ENCODE data around the gene CAPG. TPM values are rescaled to one million over a fixed set of nuclear protein-coding genes. Genes with fewer than 3 reads are reported as not detected.

The CAPG gene
- total and polyA plus RNA-seq, 9 of the 15 experiments (the other 6 are each of a cell fraction or from before 2014, with no cell fraction given): 10.6 to 90.4 (median 56.0) TPM

DNA sequence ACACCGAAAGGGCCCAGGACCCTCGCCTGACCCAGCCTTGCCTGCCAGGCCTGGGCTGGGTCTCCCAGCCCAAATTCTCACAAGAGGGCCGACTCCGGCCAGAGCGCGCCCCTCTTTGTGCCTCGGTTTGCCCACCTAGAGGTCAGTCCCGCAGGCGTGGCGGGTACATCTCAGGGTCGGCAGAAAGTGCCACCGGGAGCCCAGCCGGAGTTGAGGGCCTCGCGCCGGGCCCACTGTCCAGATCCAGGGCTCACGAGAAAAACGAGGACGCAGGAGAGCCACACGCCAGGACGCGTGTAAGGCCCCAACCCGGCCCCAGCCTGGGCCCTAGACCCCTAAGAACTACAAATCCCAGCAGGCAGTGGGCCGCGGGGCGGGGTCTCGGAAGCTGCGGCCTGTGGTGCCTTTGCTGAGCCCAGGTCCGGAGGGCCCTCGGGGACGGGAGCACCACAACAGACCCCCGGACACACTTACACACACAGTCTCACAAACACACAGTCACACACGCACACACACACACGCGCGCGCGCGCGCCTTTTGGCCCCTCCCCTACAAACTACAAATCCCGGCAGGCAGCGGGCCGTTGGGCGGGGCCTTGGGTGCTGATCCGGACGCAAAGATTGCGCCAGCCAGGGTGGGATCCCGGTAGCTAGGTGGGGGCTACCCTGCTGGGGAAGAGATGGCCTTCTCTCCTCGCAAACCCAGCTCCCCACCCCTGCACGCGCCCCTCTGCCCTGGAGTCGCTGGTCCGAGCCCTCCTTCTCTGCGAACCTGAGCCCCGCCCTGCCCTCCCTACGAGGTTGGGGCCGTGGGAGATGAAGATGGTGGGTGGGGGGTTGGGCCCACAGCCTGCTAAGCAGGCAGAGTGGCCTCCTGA, 8.2 kb upstream of the CAPG start, which contains the start of gene SH2D6 (continued):
- no peak for TF ChIP-seq ZFP30 (CRISPR knock-in tag; IDR thresholded peaks at IDR 0.05; ENCODE audit: borderline replicate concordance)
- TF ChIP-seq ZC3H8 (IDR thresholded peaks at IDR 0.05): no peak
- TF ChIP-seq L3MBTL2 (IDR thresholded peaks at IDR 0.05): peak; percentile 98
- peak; percentile 61 for TF ChIP-seq MTA3 (IDR thresholded peaks at IDR 0.05; ENCODE audit: borderline replicate concordance)
- no peak for TF ChIP-seq ZNF133 (CRISPR knock-in tag; IDR thresholded peaks at IDR 0.05)
- peak; percentile 81; the same call in 1 of the 2 replicates for TF ChIP-seq ZNF197 (CRISPR knock-in tag; IDR thresholded peaks at IDR 0.05; ENCODE audit: low read depth)
- TF ChIP-seq ELF1 (tag; IDR thresholded peaks at IDR 0.05): peak; percentile 64
- no peak for TF ChIP-seq SREBF2 (CRISPR knock-in tag; IDR thresholded peaks at IDR 0.05)
- peak; percentile 54; the same call in 1 of the 2 replicates for TF ChIP-seq BACH1 (tag; IDR thresholded peaks at IDR 0.05)
- TF ChIP-seq ZNF79 (CRISPR knock-in tag; IDR thresholded peaks at IDR 0.05; ENCODE audit: low read depth): no peak
- TF ChIP-seq SIRT6 (IDR thresholded peaks at IDR 0.05; ENCODE audit: low read depth, low read length): no peak
- peak; percentile 62; the same call in 1 of the 2 replicates for TF ChIP-seq ZBTB7A (IDR thresholded peaks at IDR 0.05; ENCODE audit: borderline replicate concordance, control insufficient read depth, low read depth, low read length)
- TF ChIP-seq GABPA (tag; conservative IDR thresholded peaks at IDR 0.05; ENCODE audit: low read depth): peak; percentile 68
- no peak for TF ChIP-seq KLF16 (IDR thresholded peaks at IDR 0.05)
- no peak; a peak in 1 of 4 replicates for TF ChIP-seq KDM4B (IDR thresholded peaks at IDR 0.05; ENCODE audit: borderline replicate concordance in 2 of 2, low read depth in 1 of 2)
- TF ChIP-seq PCBP1 (IDR thresholded peaks at IDR 0.05; ENCODE audit: low read depth, low read length, poor library complexity, severe bottlenecking): peak; percentile 94
- TF ChIP-seq HMGN3 (IDR thresholded peaks at IDR 0.05; ENCODE audit: borderline replicate concordance, extremely low read depth, insufficient read length, low read depth, low read length): peak; percentile 92
- TF ChIP-seq ZNF764 (CRISPR knock-in tag; IDR thresholded peaks at IDR 0.05; ENCODE audit: low read depth): no peak
- TF ChIP-seq, protein P1, sequence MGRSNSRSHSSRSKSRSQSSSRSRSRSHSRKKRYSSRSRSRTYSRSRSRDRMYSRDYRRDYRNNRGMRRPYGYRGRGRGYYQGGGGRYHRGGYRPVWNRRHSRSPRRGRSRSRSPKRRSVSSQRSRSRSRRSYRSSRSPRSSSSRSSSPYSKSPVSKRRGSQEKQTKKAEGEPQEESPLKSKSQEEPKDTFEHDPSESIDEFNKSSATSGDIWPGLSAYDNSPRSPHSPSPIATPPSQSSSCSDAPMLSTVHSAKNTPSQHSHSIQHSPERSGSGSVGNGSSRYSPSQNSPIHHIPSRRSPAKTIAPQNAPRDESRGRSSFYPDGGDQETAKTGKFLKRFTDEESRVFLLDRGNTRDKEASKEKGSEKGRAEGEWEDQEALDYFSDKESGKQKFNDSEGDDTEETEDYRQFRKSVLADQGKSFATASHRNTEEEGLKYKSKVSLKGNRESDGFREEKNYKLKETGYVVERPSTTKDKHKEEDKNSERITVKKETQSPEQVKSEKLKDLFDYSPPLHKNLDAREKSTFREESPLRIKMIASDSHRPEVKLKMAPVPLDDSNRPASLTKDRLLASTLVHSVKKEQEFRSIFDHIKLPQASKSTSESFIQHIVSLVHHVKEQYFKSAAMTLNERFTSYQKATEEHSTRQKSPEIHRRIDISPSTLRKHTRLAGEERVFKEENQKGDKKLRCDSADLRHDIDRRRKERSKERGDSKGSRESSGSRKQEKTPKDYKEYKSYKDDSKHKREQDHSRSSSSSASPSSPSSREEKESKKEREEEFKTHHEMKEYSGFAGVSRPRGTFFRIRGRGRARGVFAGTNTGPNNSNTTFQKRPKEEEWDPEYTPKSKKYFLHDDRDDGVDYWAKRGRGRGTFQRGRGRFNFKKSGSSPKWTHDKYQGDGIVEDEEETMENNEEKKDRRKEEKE (IDR thresholded peaks at IDR 0.05; ENCODE audit: borderline replicate concordance in 1 of 2, control insufficient read depth in 1 of 2, low read depth in 2 of 2, low read length in 1 of 2): no peak
- TF ChIP-seq, protein P2, sequence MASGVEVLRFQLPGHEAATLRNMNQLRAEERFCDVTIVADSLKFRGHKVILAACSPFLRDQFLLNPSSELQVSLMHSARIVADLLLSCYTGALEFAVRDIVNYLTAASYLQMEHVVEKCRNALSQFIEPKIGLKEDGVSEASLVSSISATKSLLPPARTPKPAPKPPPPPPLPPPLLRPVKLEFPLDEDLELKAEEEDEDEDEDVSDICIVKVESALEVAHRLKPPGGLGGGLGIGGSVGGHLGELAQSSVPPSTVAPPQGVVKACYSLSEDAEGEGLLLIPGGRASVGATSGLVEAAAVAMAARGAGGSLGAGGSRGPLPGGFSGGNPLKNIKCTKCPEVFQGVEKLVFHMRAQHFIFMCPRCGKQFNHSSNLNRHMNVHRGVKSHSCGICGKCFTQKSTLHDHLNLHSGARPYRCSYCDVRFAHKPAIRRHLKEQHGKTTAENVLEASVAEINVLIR (CRISPR knock-in tag; IDR thresholded peaks at IDR 0.05): peak; percentile 18; the same call in 1 of the 2 replicates
- TF ChIP-seq, protein P3, sequence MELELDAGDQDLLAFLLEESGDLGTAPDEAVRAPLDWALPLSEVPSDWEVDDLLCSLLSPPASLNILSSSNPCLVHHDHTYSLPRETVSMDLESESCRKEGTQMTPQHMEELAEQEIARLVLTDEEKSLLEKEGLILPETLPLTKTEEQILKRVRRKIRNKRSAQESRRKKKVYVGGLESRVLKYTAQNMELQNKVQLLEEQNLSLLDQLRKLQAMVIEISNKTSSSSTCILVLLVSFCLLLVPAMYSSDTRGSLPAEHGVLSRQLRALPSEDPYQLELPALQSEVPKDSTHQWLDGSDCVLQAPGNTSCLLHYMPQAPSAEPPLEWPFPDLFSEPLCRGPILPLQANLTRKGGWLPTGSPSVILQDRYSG (tag; conservative IDR thresholded peaks at IDR 0.05; ENCODE audit: low read depth): peak; percentile 89
